OCI-LY1 (cell line): ENCODE results near the gene MCTP2.

Source experiments
- H2AFZ ChIP-seq: fragments of 200-600 bp; sonication (generic), shearing (Covaris generic); 2 replicates; pipeline ENCODE4 v1.6.0; 2014; ENCODE audit warnings: antibody characterized with exemption, mild to moderate bottlenecking, low read length
- H3F3A ChIP-seq: fragments of 200-600 bp; sonication (generic), shearing (Covaris generic); 2 replicates; pipeline ENCODE4 v1.6.0; 2014; ENCODE audit warnings: mild to moderate bottlenecking, antibody characterized with exemption, low read length, moderate library complexity; ENCODE audit not compliant: insufficient read depth
- H3K27ac ChIP-seq: fragments of 200-600 bp; sonication (generic); 2 replicates; pipeline ENCODE4 v1.5.1; 2014; ENCODE audit warnings: low read length, mixed run types, mild to moderate bottlenecking, low read depth; ENCODE audit not compliant: poor library complexity, severe bottlenecking
- H3K27me3 ChIP-seq: fragments of 200-600 bp; sonication (generic); 2 replicates; pipeline ENCODE4 v1.6.0; 2014; ENCODE audit warnings: antibody characterized with exemption, mild to moderate bottlenecking, low read length, moderate library complexity; ENCODE audit not compliant: insufficient read depth
- H3K36me3 ChIP-seq: fragments of 200-600 bp; sonication (generic); 2 replicates; pipeline ENCODE4 v1.6.1; 2014; ENCODE audit warnings: mild to moderate bottlenecking, antibody characterized with exemption, low read length, moderate library complexity, mixed read lengths; ENCODE audit not compliant: insufficient read depth
- H3K4me1 ChIP-seq: fragments of 200-600 bp; sonication (generic); 2 replicates; pipeline ENCODE4 v1.5.1; 2014; ENCODE audit warnings: mild to moderate bottlenecking, low read length, moderate library complexity; ENCODE audit not compliant: insufficient read depth, severe bottlenecking
- H3K4me2 ChIP-seq: fragments of 200-600 bp; sonication (generic), shearing (Covaris generic); 2 replicates; pipeline ENCODE4 v1.6.1; 2014; ENCODE audit warnings: low read length
- H3K4me3 ChIP-seq: fragments of 200-600 bp; sonication (generic); 2 replicates; pipeline ENCODE4 v1.5.1; 2014; ENCODE audit warnings: low read length, low read depth, mild to moderate bottlenecking, mixed read lengths; ENCODE audit not compliant: poor library complexity, severe bottlenecking
- H3K79me2 ChIP-seq: fragments of 200-600 bp; shearing (Covaris generic); 2 replicates; pipeline ENCODE4 v1.6.1; 2016; ENCODE audit warnings: mixed run types, low read length, mixed read lengths; ENCODE audit not compliant: insufficient read depth
- H3K9ac ChIP-seq: fragments of 200-600 bp; sonication (generic), shearing (Covaris generic); 2 replicates; pipeline ENCODE4 v1.6.1; 2014; ENCODE audit warnings: mild to moderate bottlenecking, low read length, mixed read lengths
- H3K9me2 ChIP-seq: fragments of 200-600 bp; sonication (generic), shearing (Covaris generic); 2 replicates; pipeline ENCODE4 v1.6.1; 2014; ENCODE audit warnings: low read depth, mild to moderate bottlenecking, low read length, mixed read lengths
- H3K9me3 ChIP-seq: fragments of 200-600 bp; shearing (Covaris generic); 2 replicates; pipeline ENCODE4 v1.6.1; 2014; ENCODE audit warnings: low read length, mixed read lengths
- H4K20me1 ChIP-seq: fragments of 200-600 bp; sonication (generic), shearing (Covaris generic); 2 replicates; pipeline ENCODE4 v1.6.0; 2016; ENCODE audit warnings: mild to moderate bottlenecking, low read length; ENCODE audit not compliant: insufficient read depth
- EZH2 ChIP-seq: fragments of 200-600 bp; sonication (generic), shearing (Covaris generic); IDR thresholded peaks from 2 replicates; pipeline ENCODE4 v1.8.0; 2017; ENCODE audit warnings: borderline replicate concordance, mixed run types, mild to moderate bottlenecking, antibody characterized with exemption, low read length, moderate library complexity, mixed read lengths
- TF ChIP-seq, protein P1 (sequence below): fragments of 200-600 bp; sonication (generic), shearing (Covaris generic); IDR thresholded peaks from 2 replicates; pipeline ENCODE4 v1.5.1; 2017; ENCODE audit warnings: mild to moderate bottlenecking, antibody characterized with exemption, low read length, moderate library complexity, mixed read lengths

MCTP2 gene

DNA sequence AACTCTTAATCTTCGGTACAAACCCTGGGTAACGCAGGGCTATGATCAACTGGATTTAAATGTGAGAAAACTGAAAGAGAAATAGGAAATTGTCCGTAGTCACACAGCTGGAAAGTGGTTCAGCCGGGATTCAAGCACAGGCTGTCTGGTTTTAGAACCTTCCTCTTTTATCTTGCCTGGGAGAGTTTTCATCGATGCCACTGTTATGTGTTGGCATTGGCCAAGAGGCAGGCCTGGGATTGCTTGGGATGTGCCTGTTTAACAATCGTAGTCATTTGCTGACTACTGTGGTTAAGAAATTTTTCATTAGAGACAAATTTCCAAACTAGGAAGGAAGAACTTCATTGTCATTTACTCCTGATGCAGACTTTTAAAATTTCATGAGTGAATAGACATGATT lies 4.3 kb downstream of the MCTP2 start:
- TF ChIP-seq, protein P1, sequence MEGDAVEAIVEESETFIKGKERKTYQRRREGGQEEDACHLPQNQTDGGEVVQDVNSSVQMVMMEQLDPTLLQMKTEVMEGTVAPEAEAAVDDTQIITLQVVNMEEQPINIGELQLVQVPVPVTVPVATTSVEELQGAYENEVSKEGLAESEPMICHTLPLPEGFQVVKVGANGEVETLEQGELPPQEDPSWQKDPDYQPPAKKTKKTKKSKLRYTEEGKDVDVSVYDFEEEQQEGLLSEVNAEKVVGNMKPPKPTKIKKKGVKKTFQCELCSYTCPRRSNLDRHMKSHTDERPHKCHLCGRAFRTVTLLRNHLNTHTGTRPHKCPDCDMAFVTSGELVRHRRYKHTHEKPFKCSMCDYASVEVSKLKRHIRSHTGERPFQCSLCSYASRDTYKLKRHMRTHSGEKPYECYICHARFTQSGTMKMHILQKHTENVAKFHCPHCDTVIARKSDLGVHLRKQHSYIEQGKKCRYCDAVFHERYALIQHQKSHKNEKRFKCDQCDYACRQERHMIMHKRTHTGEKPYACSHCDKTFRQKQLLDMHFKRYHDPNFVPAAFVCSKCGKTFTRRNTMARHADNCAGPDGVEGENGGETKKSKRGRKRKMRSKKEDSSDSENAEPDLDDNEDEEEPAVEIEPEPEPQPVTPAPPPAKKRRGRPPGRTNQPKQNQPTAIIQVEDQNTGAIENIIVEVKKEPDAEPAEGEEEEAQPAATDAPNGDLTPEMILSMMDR, result no peak
- TF ChIP-seq EZH2, result no peak

DNA sequence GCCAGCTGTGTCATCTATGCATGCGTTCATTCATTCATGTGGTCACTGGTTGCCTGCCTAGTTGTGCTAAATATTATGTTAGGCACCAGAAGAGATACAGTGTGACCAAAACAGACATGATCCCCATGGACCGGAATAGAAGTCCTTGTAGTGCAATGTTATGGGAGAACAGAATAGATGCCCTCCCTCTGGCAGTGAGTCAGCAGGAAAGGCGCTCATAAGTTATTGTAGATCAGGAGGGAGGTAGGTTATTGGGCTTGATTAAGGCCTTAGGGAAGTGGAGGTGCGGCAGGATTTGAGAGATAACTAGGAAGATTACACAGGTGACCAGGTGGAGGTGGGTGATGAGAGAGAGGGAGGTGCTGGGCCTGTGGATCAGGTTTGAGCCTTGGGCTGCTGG lies 5.2 kb downstream of the MCTP2 start:
- no peaks in the 10 kb centered on the region for H3K36me3 ChIP-seq
- H3K9me2 ChIP-seq, result no peaks in the 10 kb centered on the region
- H3K9me3 ChIP-seq, result no peaks in the 10 kb centered on the region
- no peak for TF ChIP-seq EZH2
- TF ChIP-seq, protein P1, result no peak
- no peak overlapping the region for H3K4me3 ChIP-seq
- no peak overlapping the region for H2AFZ ChIP-seq
- peaks cover 69% of the 10 kb centered on the region for H3K79me2 ChIP-seq
- H3K4me2 ChIP-seq, result no peak overlapping the region
- H3K27me3 ChIP-seq, result no peaks in the 10 kb centered on the region
- no peaks in the 10 kb centered on the region for H3F3A ChIP-seq
- no peak overlapping the region for H3K9ac ChIP-seq
- no peaks in the 10 kb centered on the region for H4K20me1 ChIP-seq
- H3K4me1 ChIP-seq, result peaks cover 87% of the 10 kb centered on the region
- H3K27ac ChIP-seq, result no peak overlapping the region

More for the DNA sequence above, 4.3 kb downstream of the MCTP2 start:
- Histone ChIP-seq H3K9me2 (no peaks in the 10 kb centered on the region), H3K9ac (no peak overlapping the region), H3K4me2 (peak overlapping the region; percentile 8; the same call in 1 of the 2 replicates), H3K9me3 (no peaks in the 10 kb centered on the region), H3K36me3 (no peaks in the 10 kb centered on the region), H3F3A (no peaks in the 10 kb centered on the region), H2AFZ (no peak overlapping the region), H3K27me3 (no peaks in the 10 kb centered on the region), H3K79me2 (peaks cover 59% of the 10 kb centered on the region), H4K20me1 (no peaks in the 10 kb centered on the region), H3K27ac (no peak overlapping the region), H3K4me3 (no peak overlapping the region), H3K4me1 (peaks cover 86% of the 10 kb centered on the region)

DNA sequence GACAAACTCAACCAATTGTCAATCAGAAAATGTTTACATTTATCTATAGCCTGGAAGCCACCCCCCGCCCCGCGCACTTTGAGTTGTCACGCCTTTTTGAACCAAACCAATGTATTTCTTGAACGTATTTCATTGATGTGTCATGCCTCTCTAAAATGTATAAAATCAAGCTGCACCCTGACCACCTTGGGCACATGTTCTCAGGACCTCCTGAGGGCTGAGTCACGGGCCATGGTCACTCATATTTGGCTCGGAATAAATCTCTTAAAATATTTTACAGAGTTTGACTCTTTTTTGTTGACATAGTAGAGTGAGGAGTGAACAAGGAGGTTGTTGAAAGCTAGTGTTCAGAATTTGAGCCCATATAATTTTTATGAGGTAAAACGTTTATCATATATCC lies 6.5 kb downstream of the MCTP2 start:
- Histone ChIP-seq H3K27me3 (no peaks in the 10 kb centered on the region), H3K4me2 (no peak overlapping the region), H3K79me2 (peaks cover 73% of the 10 kb centered on the region), H4K20me1 (no peaks in the 10 kb centered on the region), H3F3A (0 out of 2 replicates have a peak, but pooled peaks cover 5% of the 10 kb centered on the region), H2AFZ (no peak overlapping the region), H3K9me3 (no peaks in the 10 kb centered on the region), H3K4me3 (no peak overlapping the region), H3K9me2 (no peaks in the 10 kb centered on the region), H3K27ac (peak overlapping the region; percentile 64), H3K4me1 (peaks cover 86% of the 10 kb centered on the region), H3K9ac (no peak overlapping the region), H3K36me3 (0 out of 2 replicates have a peak, but pooled peaks cover 3% of the 10 kb centered on the region)
- TF ChIP-seq, protein P1, result no peak
- TF ChIP-seq EZH2, result no peak
